Measurements from ENCODE around the gene FAM171A2.
A peak's percentile ranks its signal among the peaks of the same experiment; 100 is the strongest.

The FAM171A2 gene

GRCh38 chr17:44383363-44383762, 19.7 kb upstream of the FAM171A2 start:
- Histone ChIP-seq H3K9ac (ENCODE audit: low read depth, low read length) (no peak overlapping the region), H3K27ac (ENCODE audit: low read depth, low read length) (no peak overlapping the region), H3K4me1 (ENCODE audit: insufficient read depth, low read length) (0 out of 2 replicates have a peak, but pooled peaks cover 4% of the 10 kb centered on the region), H3K36me3 (ENCODE audit: insufficient read depth, low read length) (no peaks in the 10 kb centered on the region), H3K9me3 (ENCODE audit: insufficient read depth, low read depth, low read length) (no peaks in the 10 kb centered on the region), H3K27me3 (ENCODE audit: insufficient read depth, low read length) (peaks cover 40% of the 10 kb centered on the region), H3K4me3 (ENCODE audit: low read length) (no peak overlapping the region)
- WGBS = 95% methylated on average over 15 of the region's 15 CpGs

- 89% methylated on average over 6 of the region's 6 CpGs for WGBS
- H3K9ac ChIP-seq (ENCODE audit: low read depth, low read length) = no peak overlapping the region
- no peak overlapping the region for H3K27ac ChIP-seq (ENCODE audit: low read depth, low read length)
- peaks cover 40% of the 10 kb centered on the region for H3K27me3 ChIP-seq (ENCODE audit: insufficient read depth, low read length)
- no peaks in the 10 kb centered on the region for H3K36me3 ChIP-seq (ENCODE audit: insufficient read depth, low read length)
- H3K4me1 ChIP-seq (ENCODE audit: insufficient read depth, low read length) = 0 out of 2 replicates have a peak, but pooled peaks cover 4% of the 10 kb centered on the region
- no peaks in the 10 kb centered on the region for H3K9me3 ChIP-seq (ENCODE audit: insufficient read depth, low read depth, low read length)
- no peak overlapping the region for H3K4me3 ChIP-seq (ENCODE audit: low read length)
These were observed 19.3 kb upstream of the FAM171A2 start for GRCh38 chr17:44382917-44383316.

GRCh38 chr17:44381810-44382305, 18.2 kb upstream of the FAM171A2 start:
- Histone ChIP-seq H3K27me3 (ENCODE audit: insufficient read depth, low read length) (peaks cover 40% of the 10 kb centered on the region), H3K4me1 (ENCODE audit: insufficient read depth, low read length) (0 out of 2 replicates have a peak, but pooled peaks cover 4% of the 10 kb centered on the region), H3K9ac (ENCODE audit: low read depth, low read length) (no peak overlapping the region), H3K36me3 (ENCODE audit: insufficient read depth, low read length) (no peaks in the 10 kb centered on the region), H3K4me3 (ENCODE audit: low read length) (no peak overlapping the region), H3K27ac (ENCODE audit: low read depth, low read length) (no peak overlapping the region), H3K9me3 (ENCODE audit: insufficient read depth, low read depth, low read length) (no peaks in the 10 kb centered on the region)
- 90% methylated on average over 4 of the region's 4 CpGs for WGBS

- Histone ChIP-seq H3K36me3 (ENCODE audit: insufficient read depth, low read length) (no peaks in the 10 kb centered on the region), H3K9me3 (ENCODE audit: insufficient read depth, low read depth, low read length) (no peaks in the 10 kb centered on the region), H3K27ac (ENCODE audit: low read depth, low read length) (no peak overlapping the region), H3K9ac (ENCODE audit: low read depth, low read length) (no peak overlapping the region), H3K4me1 (ENCODE audit: insufficient read depth, low read length) (no peaks in the 10 kb centered on the region), H3K4me3 (ENCODE audit: low read length) (no peak overlapping the region), H3K27me3 (ENCODE audit: insufficient read depth, low read length) (peaks cover 30% of the 10 kb centered on the region)
- WGBS = 79% methylated on average over 9 of the region's 9 CpGs
These were observed 17.1 kb upstream of the FAM171A2 start for GRCh38 chr17:44380767-44381166.

GRCh38 chr17:44379887-44380286, 16.2 kb upstream of the FAM171A2 start:
- H3K9me3 ChIP-seq (ENCODE audit: insufficient read depth, low read depth, low read length) = no peaks in the 10 kb centered on the region
- no peak overlapping the region for H3K9ac ChIP-seq (ENCODE audit: low read depth, low read length)
- peaks cover 4% of the 10 kb centered on the region; the same call in 1 of the 2 replicates for H3K4me1 ChIP-seq (ENCODE audit: insufficient read depth, low read length)
- peaks cover 24% of the 10 kb centered on the region for H3K27me3 ChIP-seq (ENCODE audit: insufficient read depth, low read length)
- WGBS = 95% methylated on average over 10 of the region's 10 CpGs
- H3K27ac ChIP-seq (ENCODE audit: low read depth, low read length) = no peak overlapping the region
- H3K4me3 ChIP-seq (ENCODE audit: low read length) = no peak overlapping the region
- no peaks in the 10 kb centered on the region for H3K36me3 ChIP-seq (ENCODE audit: insufficient read depth, low read length)

- Histone ChIP-seq H3K27me3 (ENCODE audit: insufficient read depth, low read length) (peaks cover 8% of the 10 kb centered on the region), H3K4me1 (ENCODE audit: insufficient read depth, low read length) (peaks cover 8% of the 10 kb centered on the region; the same call in 1 of the 2 replicates), H3K4me3 (ENCODE audit: low read length) (no peak overlapping the region), H3K9me3 (ENCODE audit: insufficient read depth, low read depth, low read length) (no peaks in the 10 kb centered on the region), H3K36me3 (ENCODE audit: insufficient read depth, low read length) (no peaks in the 10 kb centered on the region), H3K27ac (ENCODE audit: low read depth, low read length) (no peak overlapping the region), H3K9ac (ENCODE audit: low read depth, low read length) (no peak overlapping the region)
- 87% methylated on average over 14 of the region's 14 CpGs for WGBS
These were observed 14.6 kb upstream of the FAM171A2 start for GRCh38 chr17:44378171-44378705.

- Histone ChIP-seq H3K27ac (ENCODE audit: low read depth, low read length) (no peak overlapping the region), H3K9me3 (ENCODE audit: insufficient read depth, low read depth, low read length) (no peaks in the 10 kb centered on the region), H3K36me3 (ENCODE audit: insufficient read depth, low read length) (no peaks in the 10 kb centered on the region), H3K27me3 (ENCODE audit: insufficient read depth, low read length) (no peaks in the 10 kb centered on the region), H3K4me1 (ENCODE audit: insufficient read depth, low read length) (peaks cover 8% of the 10 kb centered on the region; the same call in 1 of the 2 replicates), H3K4me3 (ENCODE audit: low read length) (no peak overlapping the region), H3K9ac (ENCODE audit: low read depth, low read length) (no peak overlapping the region)
- WGBS = 94% methylated on average over 12 of the region's 12 CpGs
These were observed 13.1 kb upstream of the FAM171A2 start for GRCh38 chr17:44376779-44377178.

- WGBS = 54% methylated on average over 5 of the region's 5 CpGs
- Histone ChIP-seq H3K4me1 (ENCODE audit: insufficient read depth, low read length) (peaks cover 8% of the 10 kb centered on the region; the same call in 1 of the 2 replicates), H3K36me3 (ENCODE audit: insufficient read depth, low read length) (no peaks in the 10 kb centered on the region), H3K27me3 (ENCODE audit: insufficient read depth, low read length) (no peaks in the 10 kb centered on the region), H3K4me3 (ENCODE audit: low read length) (no peak overlapping the region), H3K27ac (ENCODE audit: low read depth, low read length) (no peak overlapping the region), H3K9me3 (ENCODE audit: insufficient read depth, low read depth, low read length) (no peaks in the 10 kb centered on the region), H3K9ac (ENCODE audit: low read depth, low read length) (no peak overlapping the region)
These were observed 12.5 kb upstream of the FAM171A2 start for GRCh38 chr17:44376124-44376523.

- Histone ChIP-seq H3K4me3 (ENCODE audit: low read length) (0 out of 2 replicates have a peak overlapping the region, but pooled peaks have one; percentile 8), H3K4me1 (ENCODE audit: insufficient read depth, low read length) (peaks cover 8% of the 10 kb centered on the region; the same call in 1 of the 2 replicates), H3K27me3 (ENCODE audit: insufficient read depth, low read length) (no peaks in the 10 kb centered on the region), H3K27ac (ENCODE audit: low read depth, low read length) (no peak overlapping the region), H3K36me3 (ENCODE audit: insufficient read depth, low read length) (no peaks in the 10 kb centered on the region), H3K9me3 (ENCODE audit: insufficient read depth, low read depth, low read length) (no peaks in the 10 kb centered on the region), H3K9ac (ENCODE audit: low read depth, low read length) (no peak overlapping the region)
- WGBS = 58% methylated on average over 22 of the region's 22 CpGs
These were observed 11.8 kb upstream of the FAM171A2 start for GRCh38 chr17:44375196-44376017.

GRCh38 chr17:44374306-44375195, 10.9 kb upstream of the FAM171A2 start:
- no peaks in the 10 kb centered on the region for H3K9me3 ChIP-seq (ENCODE audit: insufficient read depth, low read depth, low read length)
- no peak overlapping the region for H3K27ac ChIP-seq (ENCODE audit: low read depth, low read length)
- no peak overlapping the region; the same call in 1 of the 2 replicates for H3K9ac ChIP-seq (ENCODE audit: low read depth, low read length)
- WGBS = 34% methylated on average over 31 of the region's 31 CpGs
- no peaks in the 10 kb centered on the region for H3K27me3 ChIP-seq (ENCODE audit: insufficient read depth, low read length)
- H3K4me1 ChIP-seq (ENCODE audit: insufficient read depth, low read length) = peaks cover 8% of the 10 kb centered on the region; the same call in 1 of the 2 replicates
- H3K36me3 ChIP-seq (ENCODE audit: insufficient read depth, low read length) = no peaks in the 10 kb centered on the region
- peak overlapping the region; percentile 46 for H3K4me3 ChIP-seq (ENCODE audit: low read length)

Measured in HUES64 (cell line).